HUES6 (cell line): ENCODE results near the gene MOGAT3.

Source experiments
- H3K27ac ChIP-seq: 2 replicates; pipeline ENCODE4 v1.7.0; 2013; ENCODE audit warnings: low read depth, mild to moderate bottlenecking, low read length, inconsistent platforms
- H3K27me3 ChIP-seq: 2 replicates; pipeline ENCODE4 v1.6.1; 2013; ENCODE audit warnings: low read length; ENCODE audit not compliant: control insufficient read depth, insufficient read depth
- H3K36me3 ChIP-seq: 2 replicates; pipeline ENCODE4 v1.6.1; 2013; ENCODE audit warnings: low read length; ENCODE audit not compliant: control insufficient read depth, insufficient read depth
- H3K4me1 ChIP-seq: 2 replicates; pipeline ENCODE4 v1.6.1; 2013; ENCODE audit warnings: low read length; ENCODE audit not compliant: control insufficient read depth, insufficient read depth
- H3K4me3 ChIP-seq: 2 replicates; pipeline ENCODE4 v1.5.1; 2013; ENCODE audit warnings: low read depth, low read length
- H3K9ac ChIP-seq: one replicate; pipeline ENCODE4 v1.6.1; 2013; ENCODE audit warnings: mild to moderate bottlenecking, low read length
- H3K9me3 ChIP-seq: 2 replicates; pipeline ENCODE4 v1.6.1; 2013; ENCODE audit warnings: low read depth, low read length; ENCODE audit not compliant: control insufficient read depth, insufficient read depth

MOGAT3 gene

DNA sequence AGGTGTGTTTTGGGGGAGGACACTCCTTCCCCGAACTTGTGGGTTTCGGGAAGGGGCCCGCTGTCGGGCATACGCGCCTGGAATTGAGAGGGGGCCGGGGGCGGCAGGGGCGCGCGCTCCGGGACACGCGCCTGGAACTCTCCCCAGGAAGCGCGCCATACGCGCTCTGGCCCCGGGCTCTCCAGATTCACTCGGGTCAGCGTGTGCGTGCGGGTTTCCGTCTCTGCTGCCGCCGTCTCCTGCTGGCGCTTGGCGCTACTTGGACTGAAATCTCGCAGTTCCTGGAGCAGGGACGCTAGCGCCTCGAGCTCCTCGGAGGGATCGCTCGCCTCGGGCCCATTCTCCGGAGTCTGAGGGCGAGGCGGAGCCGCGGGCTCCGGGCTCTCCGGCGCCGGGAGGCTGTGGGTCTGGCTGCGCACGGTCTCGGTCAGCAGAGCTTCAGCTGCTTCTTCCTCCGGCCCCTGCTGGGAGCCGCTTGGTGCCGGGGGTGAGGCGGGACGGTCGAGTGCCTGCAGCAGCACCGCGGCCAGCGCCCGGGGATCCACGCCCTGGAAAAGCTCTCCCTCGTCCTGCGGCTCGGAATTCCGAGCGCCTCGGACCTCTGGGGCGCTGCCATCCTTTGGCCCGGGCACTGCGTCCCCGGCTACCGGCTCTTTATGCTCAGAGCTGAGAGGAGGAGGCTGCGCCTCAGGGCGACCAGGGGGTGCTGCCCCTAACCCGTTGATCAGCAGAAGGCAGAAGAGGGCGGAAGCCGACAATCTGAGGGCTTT lies 36.6 kb downstream of the MOGAT3 start:
- H3K36me3 ChIP-seq, result peaks cover 1% of the 10 kb centered on the region; the same call in 1 of the 2 replicates
- no peak overlapping the region for H3K27ac ChIP-seq
- peak overlapping the region; percentile 79 for H3K9ac ChIP-seq
- peaks cover 53% of the 10 kb centered on the region for H3K27me3 ChIP-seq
- H3K4me3 ChIP-seq, result peak overlapping the region; percentile 62
- peaks cover 54% of the 10 kb centered on the region for H3K4me1 ChIP-seq
- no peaks in the 10 kb centered on the region for H3K9me3 ChIP-seq

DNA sequence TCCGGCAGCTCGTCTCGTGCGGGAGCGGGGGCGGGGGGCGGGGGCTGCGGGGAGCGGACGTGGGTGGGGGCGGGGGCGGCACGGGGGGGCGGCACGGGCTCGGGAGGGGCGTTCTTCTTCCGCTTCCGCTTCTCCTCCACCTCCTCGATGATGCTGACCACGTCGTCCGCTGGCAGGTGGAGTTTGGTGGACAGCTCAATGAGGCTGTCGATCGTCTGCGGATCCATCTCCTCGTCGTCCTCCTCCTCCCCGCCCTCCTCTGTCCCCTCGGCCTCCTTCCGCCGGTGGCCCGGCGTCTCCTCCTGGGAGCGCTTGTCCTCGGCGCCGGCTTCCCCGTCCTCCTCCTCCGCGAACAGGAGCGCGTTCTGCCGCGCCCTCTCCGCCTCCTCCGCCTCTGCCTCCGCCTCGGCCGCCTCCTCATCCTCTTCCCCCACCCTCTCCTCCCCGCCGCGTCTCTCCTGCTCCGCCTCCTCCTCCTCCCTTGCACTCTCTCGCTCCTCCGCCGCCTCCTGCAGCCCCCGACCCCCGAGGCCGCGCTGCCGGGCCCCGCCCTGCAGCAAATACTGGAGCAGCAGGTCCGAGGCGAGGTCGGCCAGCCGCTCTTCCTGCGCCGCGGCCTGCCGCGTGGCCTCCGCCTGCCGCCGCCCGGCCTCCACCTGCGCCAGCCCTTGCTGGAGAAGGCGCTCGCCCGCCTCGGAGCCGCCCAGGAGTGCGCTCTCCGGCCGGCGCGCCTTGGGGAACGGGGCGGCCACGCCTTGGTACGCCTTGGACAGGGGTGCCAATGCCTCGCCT lies 37.4 kb downstream of the MOGAT3 start:
- H3K4me1 ChIP-seq, result peaks cover 54% of the 10 kb centered on the region
- H3K9ac ChIP-seq, result peak overlapping the region; percentile 79
- no peak overlapping the region for H3K27ac ChIP-seq
- no peaks in the 10 kb centered on the region for H3K9me3 ChIP-seq
- H3K4me3 ChIP-seq, result peak overlapping the region; percentile 62
- H3K27me3 ChIP-seq, result peaks cover 46% of the 10 kb centered on the region
- peaks cover 8% of the 10 kb centered on the region for H3K36me3 ChIP-seq

DNA sequence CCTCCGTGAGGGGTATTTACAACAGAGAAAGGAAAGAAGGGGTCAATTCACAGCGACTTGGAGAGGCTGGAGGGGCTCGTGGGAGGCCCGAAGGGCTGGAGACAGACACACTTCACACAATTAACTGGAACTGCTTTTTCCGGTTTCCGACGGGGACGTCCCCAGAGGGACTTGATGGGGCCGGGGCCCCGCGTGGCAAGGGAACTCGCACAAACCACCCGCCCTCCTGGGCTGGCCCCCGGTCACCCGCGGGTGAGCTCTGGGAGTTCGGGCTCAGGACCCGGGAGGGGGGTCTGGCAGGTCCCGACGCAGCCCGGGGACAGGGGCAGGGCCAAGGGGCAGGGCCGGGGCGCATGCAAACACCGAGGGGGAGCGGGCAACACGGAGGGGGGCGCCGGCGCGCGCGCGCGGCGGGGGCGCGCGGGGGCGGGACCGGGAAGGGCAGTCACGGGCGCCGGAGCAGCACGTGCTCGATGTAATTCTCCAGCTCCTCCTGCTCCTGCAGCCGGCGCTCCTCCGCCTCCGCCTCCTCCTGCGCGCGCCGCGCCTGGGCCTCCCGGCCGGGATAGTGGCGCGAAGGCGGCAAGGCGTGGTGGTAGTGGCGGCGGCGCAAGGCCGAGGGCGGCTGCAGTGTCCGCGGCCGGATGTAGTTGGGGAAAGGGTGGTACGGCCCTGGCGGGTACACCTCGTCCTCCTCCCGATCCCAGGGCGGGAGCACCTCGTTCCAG lies 38.1 kb downstream of the MOGAT3 start:
- Histone ChIP-seq H3K9ac (peak overlapping the region; percentile 77), H3K9me3 (no peaks in the 10 kb centered on the region), H3K27me3 (peaks cover 38% of the 10 kb centered on the region), H3K27ac (peak overlapping the region; percentile 56; the same call in 1 of the 2 replicates), H3K4me1 (peaks cover 46% of the 10 kb centered on the region), H3K4me3 (peak overlapping the region; percentile 62), H3K36me3 (peaks cover 13% of the 10 kb centered on the region)

DNA sequence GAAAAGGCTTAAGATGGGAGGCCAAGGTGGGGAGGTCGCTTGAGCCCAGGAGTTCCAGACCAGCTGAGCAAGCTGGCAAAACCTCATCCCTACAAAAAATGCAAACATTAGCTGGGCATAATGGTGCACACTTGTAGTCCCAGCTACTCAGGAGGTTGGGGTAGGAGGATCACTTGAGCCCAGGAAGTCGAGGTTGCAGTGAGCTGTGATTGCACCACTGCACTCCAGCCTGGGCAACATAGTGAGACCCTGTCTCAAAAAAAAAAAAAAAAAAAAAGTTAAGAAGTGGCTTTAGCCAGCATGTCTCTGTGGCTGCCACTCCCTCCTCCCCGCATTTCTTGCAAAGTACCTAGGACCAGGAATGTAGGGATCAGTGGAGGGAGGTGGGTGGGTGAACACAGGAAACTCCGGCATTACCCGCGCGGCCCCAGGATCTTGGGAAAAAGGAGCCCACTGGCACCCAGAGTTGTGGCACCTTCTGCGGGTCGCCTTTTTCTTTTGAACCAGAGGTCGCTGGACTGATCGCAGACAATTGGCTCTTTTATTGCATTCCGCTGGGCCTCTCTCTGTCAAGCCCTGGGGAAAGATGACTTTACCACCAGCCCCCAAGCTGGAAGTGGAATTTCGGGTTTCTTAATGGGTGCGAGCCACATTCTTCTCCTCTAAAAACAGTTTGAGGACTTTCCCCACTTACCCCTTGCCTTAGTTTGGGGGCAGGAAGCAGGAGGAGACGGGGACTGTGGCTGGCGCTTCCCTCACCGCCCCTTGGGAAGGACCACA lies 39.0 kb downstream of the MOGAT3 start:
- peaks cover 49% of the 10 kb centered on the region for H3K4me1 ChIP-seq
- peak overlapping the region; percentile 57 for H3K9ac ChIP-seq
- no peaks in the 10 kb centered on the region for H3K9me3 ChIP-seq
- peaks cover 30% of the 10 kb centered on the region for H3K27me3 ChIP-seq
- peaks cover 18% of the 10 kb centered on the region for H3K36me3 ChIP-seq
- peak overlapping the region; percentile 62 for H3K4me3 ChIP-seq
- peak overlapping the region; percentile 56; the same call in 1 of the 2 replicates for H3K27ac ChIP-seq

DNA sequence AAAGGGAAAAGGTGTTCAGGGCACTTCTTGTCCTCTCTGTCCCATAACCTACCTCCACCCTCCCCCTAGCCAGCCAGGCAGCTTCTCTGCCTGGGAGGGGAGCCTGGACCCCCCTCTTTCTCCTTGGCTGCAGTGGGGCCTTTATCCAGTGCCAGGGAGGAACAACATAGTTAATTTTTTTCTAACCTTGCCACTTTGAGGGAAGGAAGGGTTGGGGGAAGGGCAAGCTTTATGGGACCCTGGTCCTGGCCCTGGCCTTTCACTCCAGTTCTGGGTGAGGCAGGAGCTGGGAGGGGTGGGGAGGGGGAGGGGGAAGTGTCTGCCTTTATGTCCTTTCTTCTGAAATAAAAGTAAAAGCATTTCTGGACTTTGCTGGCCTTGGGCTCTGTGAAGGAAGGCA lies 39.9 kb downstream of the MOGAT3 start:
- Histone ChIP-seq H3K9me3 (no peaks in the 10 kb centered on the region), H3K36me3 (peaks cover 19% of the 10 kb centered on the region), H3K27ac (no peak overlapping the region), H3K4me3 (no peak overlapping the region), H3K4me1 (peaks cover 58% of the 10 kb centered on the region), H3K9ac (no peak overlapping the region), H3K27me3 (peaks cover 24% of the 10 kb centered on the region)

DNA sequence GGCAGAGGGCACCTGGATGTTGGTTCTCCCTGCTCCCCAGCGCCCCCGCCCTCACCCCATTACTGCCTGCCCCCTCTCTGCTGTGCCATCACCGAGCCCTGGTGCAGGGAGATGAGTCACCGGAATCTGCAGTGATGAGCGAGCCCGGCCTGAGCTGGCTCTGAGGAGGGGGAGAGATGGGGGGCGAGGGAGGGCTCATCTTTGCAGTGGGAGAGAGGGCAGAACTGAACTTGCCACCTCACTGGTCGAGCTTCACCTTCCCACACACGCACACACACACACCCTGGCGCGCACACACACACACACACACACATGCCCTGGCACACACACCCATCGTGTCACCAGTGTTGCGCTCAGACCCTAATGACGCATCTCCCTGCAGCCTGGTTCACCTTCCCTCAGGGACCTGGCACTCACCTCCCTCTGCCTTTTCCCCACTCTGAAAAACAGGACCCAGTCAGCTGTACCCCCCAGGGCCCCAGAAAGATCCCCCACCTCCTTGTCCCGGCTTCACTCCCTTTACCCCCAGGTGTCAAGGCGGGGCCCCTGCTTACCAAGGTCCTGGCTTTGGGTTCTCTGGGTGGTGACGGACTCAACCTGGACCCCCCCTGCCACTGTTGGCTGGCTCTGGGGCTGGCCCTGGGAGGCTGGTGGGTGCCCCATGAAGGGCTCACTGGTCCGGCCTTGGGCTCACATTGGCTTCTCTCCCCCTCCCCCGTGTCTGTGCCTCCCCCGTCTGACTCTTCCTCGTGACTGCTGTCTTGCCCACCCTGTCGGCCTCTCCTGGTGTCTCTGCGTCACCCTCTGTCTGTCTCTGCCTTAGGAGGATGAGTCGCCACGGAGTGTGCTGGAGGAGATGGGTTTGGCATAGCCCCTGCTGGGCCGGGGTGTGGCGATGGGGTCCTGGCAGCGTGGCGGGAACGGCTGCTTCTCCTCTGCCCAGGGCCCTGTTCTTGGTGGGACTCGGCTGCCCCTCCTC lies 40.9 kb downstream of the MOGAT3 start:
- peaks cover 62% of the 10 kb centered on the region for H3K4me1 ChIP-seq
- H3K4me3 ChIP-seq, result no peak overlapping the region
- peak overlapping the region; percentile 6 for H3K9ac ChIP-seq

DNA sequence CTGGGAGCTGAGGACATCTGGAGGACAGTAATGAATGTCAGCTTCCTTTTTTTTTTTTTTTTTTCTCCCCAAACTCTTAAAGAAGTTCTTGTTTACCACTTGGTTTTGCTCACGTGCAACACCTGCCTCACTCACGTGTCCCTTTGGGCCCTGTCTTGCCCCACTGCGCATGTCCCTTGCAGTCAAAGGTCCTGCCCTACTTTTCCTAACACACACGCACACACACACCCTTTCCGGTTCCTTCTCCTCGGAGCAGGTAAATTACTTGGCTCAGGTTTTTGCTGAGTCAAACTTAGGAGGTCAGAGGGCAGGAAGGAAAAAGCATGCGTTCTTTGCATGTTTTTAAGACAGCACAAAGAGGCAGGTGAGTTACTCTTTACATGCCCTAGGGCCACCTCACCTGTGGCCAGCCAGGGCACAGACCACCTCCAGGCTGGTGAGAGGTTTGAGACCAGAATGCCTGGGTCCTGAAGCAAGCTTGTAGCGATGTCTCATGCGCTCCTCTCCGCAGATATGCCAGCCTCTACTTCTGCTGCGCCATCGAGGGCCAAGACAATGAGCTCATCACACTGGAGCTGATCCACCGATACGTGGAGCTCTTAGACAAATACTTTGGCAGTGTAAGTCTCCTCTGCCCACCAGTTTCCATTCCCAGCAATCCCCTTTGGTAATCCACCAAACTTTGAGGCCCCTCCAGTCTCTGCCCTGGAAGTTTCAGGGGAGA lies 43.8 kb downstream of the MOGAT3 start:
- H3K27ac ChIP-seq, result peak overlapping the region; percentile 12; the same call in 1 of the 2 replicates
- H3K27me3 ChIP-seq, result peaks cover 3% of the 10 kb centered on the region; the same call in 1 of the 2 replicates
- peaks cover 19% of the 10 kb centered on the region for H3K36me3 ChIP-seq
- H3K4me1 ChIP-seq, result peaks cover 52% of the 10 kb centered on the region
- H3K9ac ChIP-seq, result peak overlapping the region; percentile 50
- H3K9me3 ChIP-seq, result no peaks in the 10 kb centered on the region
- H3K4me3 ChIP-seq, result no peak overlapping the region

More for the DNA sequence above, 40.9 kb downstream of the MOGAT3 start:
- peaks cover 18% of the 10 kb centered on the region for H3K27me3 ChIP-seq
- H3K27ac ChIP-seq, result no peak overlapping the region
- peaks cover 19% of the 10 kb centered on the region for H3K36me3 ChIP-seq
- no peaks in the 10 kb centered on the region for H3K9me3 ChIP-seq

DNA sequence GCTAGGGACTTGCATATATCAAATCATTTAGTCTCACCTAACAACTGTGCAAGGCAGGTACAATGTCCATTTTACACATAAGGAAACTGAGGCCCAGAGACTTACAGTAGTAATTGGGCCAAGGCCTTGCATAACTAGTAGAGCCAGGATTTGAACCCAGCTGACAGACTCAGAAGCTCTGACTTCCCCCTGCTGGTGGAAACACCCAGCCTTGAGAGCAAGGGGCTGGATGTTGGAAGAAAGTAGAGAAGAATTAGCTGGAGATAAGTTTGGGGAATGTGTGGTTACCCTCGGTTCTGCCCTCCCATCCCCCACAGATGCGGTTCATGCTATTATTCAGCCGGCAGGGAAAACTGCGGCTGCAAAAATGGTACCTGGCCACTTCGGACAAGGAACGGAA lies 44.6 kb downstream of the MOGAT3 start:
- H3K27ac ChIP-seq, result no peak overlapping the region
- peaks cover 45% of the 10 kb centered on the region for H3K4me1 ChIP-seq
- H3K27me3 ChIP-seq, result peaks cover 3% of the 10 kb centered on the region; the same call in 1 of the 2 replicates
- H3K9ac ChIP-seq, result peak overlapping the region; percentile 50
- H3K36me3 ChIP-seq, result peaks cover 19% of the 10 kb centered on the region
- no peak overlapping the region for H3K4me3 ChIP-seq
- no peaks in the 10 kb centered on the region for H3K9me3 ChIP-seq

DNA sequence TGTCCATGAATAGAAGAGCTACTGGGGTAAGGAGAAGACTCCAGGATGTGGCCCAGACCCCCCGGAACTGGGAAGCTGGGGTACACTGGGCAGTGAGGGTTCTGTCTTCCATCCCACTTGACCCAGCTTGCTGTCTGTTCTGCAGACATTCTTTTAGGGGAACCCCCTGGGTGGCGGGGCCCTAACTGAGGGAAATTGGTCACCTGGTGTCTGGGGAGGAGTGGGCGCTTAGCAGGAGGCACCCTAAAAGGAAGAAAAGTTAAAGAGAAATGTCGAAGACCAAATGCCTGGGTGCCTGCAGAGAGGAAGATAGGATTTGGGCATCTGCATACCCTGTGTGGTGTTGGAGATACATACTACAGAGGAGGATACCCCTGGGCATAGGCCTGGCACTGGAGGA lies 45.5 kb downstream of the MOGAT3 start:
- H3K9me3 ChIP-seq, result no peaks in the 10 kb centered on the region
- peak overlapping the region; percentile 69 for H3K9ac ChIP-seq
- peaks cover 3% of the 10 kb centered on the region; the same call in 1 of the 2 replicates for H3K27me3 ChIP-seq
- peaks cover 19% of the 10 kb centered on the region for H3K36me3 ChIP-seq
- H3K27ac ChIP-seq, result peak overlapping the region; percentile 6; the same call in 1 of the 2 replicates
- peaks cover 35% of the 10 kb centered on the region for H3K4me1 ChIP-seq
- peak overlapping the region; percentile 75 for H3K4me3 ChIP-seq
